HG03064 (cell line): ENCODE results near the gene SHC1.

Experiments
- ATAC-seq: cut with Tn5 transposase; IDR thresholded peaks from one replicate; pipeline ENCODE4 v1.9.1; 2021; ENCODE audit warnings: low read depth; ENCODE audit not compliant: unreplicated experiment

Gene SHC1

GRCh38 chr1:154940651-154941194 is 29.8 kb downstream of the SHC1 start:
- no peak for ATAC-seq

- ATAC-seq: no peak
Observed at GRCh38 chr1:154940213-154940560, 30.4 kb downstream of the SHC1 start.

GRCh38 chr1:154938604-154939399 is 31.7 kb downstream of the SHC1 start:
- ATAC-seq: no peak

- no peak for ATAC-seq
Observed at GRCh38 chr1:154937988-154938386, 32.6 kb downstream of the SHC1 start.

GRCh38 chr1:154937085-154937987 is 33.2 kb downstream of the SHC1 start:
- ATAC-seq: peak; percentile 51

- peak; percentile 51 for ATAC-seq
Observed at GRCh38 chr1:154936555-154937084, 33.9 kb downstream of the SHC1 start, which contains the start of gene PMVK. PMVK (minus strand) TSS chr1:154936719; CDS start chr1:154936685, 34 bp downstream.

- no peak for ATAC-seq
Observed at GRCh38 chr1:154935749-154936554, 34.6 kb downstream of the SHC1 start.

- no peak for ATAC-seq
Observed at GRCh38 chr1:154934358-154934948, 36.1 kb downstream of the SHC1 start.

- no peak for ATAC-seq
Observed at GRCh38 chr1:154931940-154932487, 38.5 kb downstream of the SHC1 start.

GRCh38 chr1:154926201-154926600 is 44.3 kb downstream of the SHC1 start:
- ATAC-seq: no peak

GRCh38 chr1:154925335-154926170 is 45.0 kb downstream of the SHC1 start:
- ATAC-seq: no peak

GRCh38 chr1:154923695-154924094 is 46.9 kb downstream of the SHC1 start:
- ATAC-seq: no peak

- no peak for ATAC-seq
Observed at GRCh38 chr1:154913273-154913672, 57.3 kb downstream of the SHC1 start.

GRCh38 chr1:154912755-154913154 is 57.8 kb downstream of the SHC1 start:
- no peak for ATAC-seq
